Mesenchymal stem cell (in vitro differentiated cells and primary cell): Measurements from ENCODE around the gene ELFN2.

Experiments used
- DNase-seq: peaks from one replicate; pipeline ENCODE4 v3.0.0-alpha.2; 2013
- H2AFZ ChIP-seq: one replicate; pipeline ENCODE4 v1.6.1; 2013; ENCODE audit warnings: low read depth, mild to moderate bottlenecking, control low read depth, inconsistent platforms, low read length, moderate library complexity
- H2AK5ac ChIP-seq: 2 replicates; pipeline ENCODE4 v1.6.1; 2013; ENCODE audit warnings: low read length, moderate library complexity, mild to moderate bottlenecking, inconsistent platforms; ENCODE audit not compliant: severe bottlenecking
- H2BK120ac ChIP-seq: one replicate; pipeline ENCODE4 v1.6.1; 2013; ENCODE audit warnings: low read depth, mild to moderate bottlenecking, inconsistent platforms, low read length, moderate library complexity
- H2BK12ac ChIP-seq, 2 experiments: one replicate each; pipeline ENCODE4 v1.6.1; 2013; ENCODE audit warnings: inconsistent platforms in 2 of 2, low read length in 2 of 2, mild to moderate bottlenecking in 2 of 2, moderate library complexity in 2 of 2, control low read depth in 1 of 2
- H2BK15ac ChIP-seq: one replicate; pipeline ENCODE4 v1.6.1; 2013; ENCODE audit warnings: mild to moderate bottlenecking, low read depth, inconsistent platforms; ENCODE audit not compliant: poor library complexity, severe bottlenecking
- H2BK5ac ChIP-seq: 2 replicates; pipeline ENCODE4 v1.6.1; 2013; ENCODE audit warnings: low read depth, mild to moderate bottlenecking, low read length, control low read depth, inconsistent platforms; ENCODE audit not compliant: poor library complexity, severe bottlenecking
- H3K14ac ChIP-seq, 2 experiments: one replicate each; pipeline ENCODE4 v1.6.1; 2013; ENCODE audit warnings: inconsistent platforms in 2 of 2, low read length in 2 of 2, control low read depth in 1 of 2, mild to moderate bottlenecking in 1 of 2, moderate library complexity in 1 of 2
- H3K18ac ChIP-seq, 2 experiments: one replicate each; pipeline ENCODE4 v1.6.1; 2013; ENCODE audit warnings: inconsistent platforms in 2 of 2, low read length in 2 of 2, control low read depth in 1 of 2, low read depth in 1 of 2, mild to moderate bottlenecking in 1 of 2
- H3K23ac ChIP-seq, 2 experiments: one replicate each; pipeline ENCODE4 v1.6.1; 2013; ENCODE audit warnings: inconsistent platforms in 2 of 2, low read length in 2 of 2, mild to moderate bottlenecking in 2 of 2, moderate library complexity in 2 of 2, control low read depth in 1 of 2
- H3K27ac ChIP-seq: 2 replicates; pipeline ENCODE4 v1.5.1; 2013; ENCODE audit warnings: mild to moderate bottlenecking, moderate library complexity, low read length, control low read depth, inconsistent platforms; ENCODE audit not compliant: poor library complexity, severe bottlenecking
- H3K27me3 ChIP-seq, 2 experiments: 2 replicates each; pipeline versions ENCODE4 v1.6.1 to v1.7.0; 2013; ENCODE audit warnings: low read length in 2 of 2, mild to moderate bottlenecking in 2 of 2, moderate library complexity in 2 of 2, control low read depth in 1 of 2, inconsistent platforms in 1 of 2; ENCODE audit not compliant: control insufficient read depth in 1 of 2, insufficient read depth in 1 of 2
- H3K36me3 ChIP-seq, 2 experiments: 2 replicates each; pipeline versions ENCODE4 v1.6.1 to v1.7.0; 2013; ENCODE audit warnings: low read length in 2 of 2, control low read depth in 1 of 2, inconsistent platforms in 1 of 2, low read depth in 1 of 2, mild to moderate bottlenecking in 1 of 2; ENCODE audit not compliant: insufficient read depth in 2 of 2, control insufficient read depth in 1 of 2
- H3K4ac ChIP-seq, 2 experiments: one replicate each; pipeline ENCODE4 v1.6.1; 2013; ENCODE audit warnings: inconsistent platforms in 2 of 2, low read length in 2 of 2, mild to moderate bottlenecking in 2 of 2, moderate library complexity in 2 of 2, control low read depth in 1 of 2, low read depth in 1 of 2
- H3K4me1 ChIP-seq: 2 replicates; pipeline ENCODE4 v1.6.1; 2013; ENCODE audit warnings: low read depth, low read length, control low read depth; ENCODE audit not compliant: control insufficient read depth, insufficient read depth
- H3K4me2 ChIP-seq: 2 replicates; pipeline ENCODE4 v1.6.1; 2013; ENCODE audit warnings: low read length, mild to moderate bottlenecking, inconsistent platforms; ENCODE audit not compliant: poor library complexity, severe bottlenecking
- H3K4me3 ChIP-seq, 2 experiments: 2 replicates each; pipeline versions ENCODE4 v1.5.1 to v1.7.0; 2013; ENCODE audit warnings: low read length in 2 of 2, mild to moderate bottlenecking in 2 of 2, control low read depth in 1 of 2, low read depth in 1 of 2; ENCODE audit not compliant: insufficient read depth in 1 of 2
- H3K79me1 ChIP-seq: replicated peaks from 2 replicates; pipeline ENCODE4 v1.6.1; 2013; ENCODE audit warnings: mild to moderate bottlenecking, control low read depth, low read length, inconsistent platforms; ENCODE audit not compliant: poor library complexity, severe bottlenecking
- H3K9ac ChIP-seq: 2 replicates; pipeline ENCODE4 v1.7.0; 2013; ENCODE audit warnings: mild to moderate bottlenecking, low read length, moderate library complexity
- H3K9me3 ChIP-seq: 2 replicates; pipeline ENCODE4 v1.7.0; 2013; ENCODE audit warnings: mild to moderate bottlenecking, low read length; ENCODE audit not compliant: control insufficient read depth
- H4K8ac ChIP-seq: one replicate; pipeline ENCODE4 v1.6.1; 2013; ENCODE audit warnings: inconsistent platforms, mild to moderate bottlenecking, low read length, moderate library complexity
- H4K91ac ChIP-seq: one replicate; pipeline ENCODE4 v1.6.1; 2013; ENCODE audit warnings: mild to moderate bottlenecking, low read length, inconsistent platforms
- WGBS: methylation state at CpG from one replicate; pipeline ENCODE4 v1.1.7; 2013; ENCODE audit warnings: mixed read lengths; 5-methylcytosine and 5-hydroxymethylcytosine counted together

ELFN2 gene

DNA sequence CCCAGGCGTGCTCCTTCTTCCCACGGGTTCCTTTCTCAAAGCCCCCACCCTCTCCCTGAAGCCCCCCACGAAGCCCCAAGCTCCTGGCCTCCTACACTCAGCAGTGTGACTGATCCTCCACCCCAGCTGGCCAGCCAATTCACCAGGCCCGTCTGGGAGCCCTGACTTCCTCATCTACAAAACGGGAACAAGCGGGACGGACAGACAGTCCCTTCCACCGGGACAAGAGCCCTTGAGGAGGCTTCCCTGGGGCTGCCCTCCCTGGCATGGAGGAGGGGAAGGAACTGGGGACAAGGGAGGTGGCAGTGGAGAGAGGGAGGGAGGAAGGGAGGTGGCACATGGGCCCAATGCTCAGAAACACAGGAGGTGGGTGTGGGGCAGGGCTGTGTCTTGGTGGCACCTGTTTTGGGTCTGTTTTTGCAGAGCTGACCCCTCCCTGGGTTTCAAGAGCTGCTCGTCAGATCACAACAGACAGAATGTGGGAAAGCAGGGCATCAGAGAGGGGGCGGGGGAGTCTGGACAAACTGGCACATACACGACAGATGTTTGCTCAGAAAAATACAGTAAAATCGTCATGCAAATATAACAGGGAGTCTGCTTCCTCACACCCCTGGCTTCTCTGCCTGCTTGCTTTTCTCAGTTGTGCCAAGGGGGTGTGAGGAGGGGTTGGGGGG lies 56.8 kb downstream of the ELFN2 start:
- Histone ChIP-seq H2AFZ (no peak overlapping the region), H2BK120ac (no peak overlapping the region), H3K14ac (no peak overlapping the region), H2BK12ac (no peak overlapping the region), H3K18ac (no peak overlapping the region), H2BK5ac (no peak overlapping the region), H4K8ac (no peak overlapping the region), H3K4me3 (no peak overlapping the region), H3K4ac (no peak overlapping the region), H2BK15ac (no peak overlapping the region), H3K27me3 (peaks cover 0 to 36% of the 10 kb centered on the region in 2 experiments), H3K36me3 (peaks cover 0 to 81% of the 10 kb centered on the region in 2 experiments), H3K4me1 (peaks cover 19% of the 10 kb centered on the region), H4K91ac (no peak overlapping the region), H3K4me2 (no peak overlapping the region), H3K9me3 (no peaks in the 10 kb centered on the region), H2AK5ac (no peak overlapping the region), H3K23ac (no peak overlapping the region), H3K27ac (no peak overlapping the region), H3K79me1 (peaks cover 29% of the 10 kb centered on the region), H3K9ac (no peak overlapping the region)
- WGBS, result 72% methylated on average over 9 of the region's 12 CpGs
- DNase-seq, result no peak

DNA sequence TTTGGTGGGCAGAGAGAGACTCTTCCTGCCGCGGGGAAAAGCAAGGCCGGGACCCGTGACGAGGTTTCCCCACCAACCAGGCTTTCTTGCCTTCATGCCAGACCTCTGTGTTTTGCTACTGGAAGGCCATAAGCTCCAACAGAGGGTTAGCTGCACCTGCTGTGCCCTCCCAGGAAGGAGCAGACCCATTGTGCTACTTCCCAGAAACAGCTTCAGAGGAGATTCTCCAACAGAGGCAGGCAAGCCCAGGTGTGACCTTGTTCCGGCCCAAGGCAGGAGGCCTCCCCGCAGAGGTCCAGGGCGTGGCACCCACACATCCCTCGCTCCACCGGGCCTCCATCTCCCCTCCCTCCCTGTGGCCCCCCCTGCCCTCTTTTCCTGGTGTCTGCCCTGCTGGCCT lies 57.8 kb downstream of the ELFN2 start:
- no peak overlapping the region for H3K23ac ChIP-seq
- H4K8ac ChIP-seq, result no peak overlapping the region
- H3K36me3 ChIP-seq, result peaks cover 0 to 71% of the 10 kb centered on the region in 2 experiments
- peaks cover 19% of the 10 kb centered on the region for H3K4me1 ChIP-seq
- no peak overlapping the region for H3K14ac ChIP-seq
- no peaks in the 10 kb centered on the region for H3K9me3 ChIP-seq
- H2BK12ac ChIP-seq, result no peak overlapping the region
- H2BK120ac ChIP-seq, result no peak overlapping the region
- no peak overlapping the region for H3K4ac ChIP-seq
- H4K91ac ChIP-seq, result no peak overlapping the region
- H2BK15ac ChIP-seq, result no peak overlapping the region
- no peak for DNase-seq
- H2BK5ac ChIP-seq, result no peak overlapping the region
- H3K18ac ChIP-seq, result no peak overlapping the region
- H2AK5ac ChIP-seq, result no peak overlapping the region
- H3K79me1 ChIP-seq, result peaks cover 27% of the 10 kb centered on the region
- 87% methylated on average over 10 of the region's 10 CpGs for WGBS
- no peak overlapping the region for H3K27ac ChIP-seq
- no peak overlapping the region for H3K4me3 ChIP-seq
- no peak overlapping the region for H2AFZ ChIP-seq
- no peak overlapping the region for H3K9ac ChIP-seq
- H3K27me3 ChIP-seq, result peaks cover 0 to 39% of the 10 kb centered on the region in 2 experiments
- no peak overlapping the region for H3K4me2 ChIP-seq

DNA sequence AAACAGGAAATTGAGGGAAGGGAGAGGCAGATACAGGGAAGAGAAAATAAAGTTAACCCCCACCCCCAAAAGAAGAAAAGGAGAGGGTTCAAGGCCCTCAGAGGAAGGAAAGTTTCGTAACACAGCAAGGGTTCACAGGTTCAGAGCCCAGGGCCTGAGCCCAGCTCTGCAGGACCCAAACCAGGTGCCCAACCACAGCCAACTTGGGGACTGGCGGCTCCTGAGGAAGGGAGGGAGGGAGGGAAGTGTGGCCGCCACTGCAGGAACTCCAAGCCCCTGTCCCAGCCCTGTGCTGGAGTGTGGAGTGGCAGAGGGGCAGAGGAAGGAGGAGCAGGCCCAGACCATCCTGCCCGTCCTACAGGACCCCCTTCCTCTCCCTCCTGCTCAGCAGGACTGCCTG lies 59.2 kb downstream of the ELFN2 start:
- no peak overlapping the region for H2BK5ac ChIP-seq
- H3K79me1 ChIP-seq, result peaks cover 27% of the 10 kb centered on the region
- no peak overlapping the region for H2BK15ac ChIP-seq
- no peak overlapping the region for H3K9ac ChIP-seq
- H4K91ac ChIP-seq, result no peak overlapping the region
- no peak overlapping the region for H3K4me2 ChIP-seq
- DNase-seq, result no peak
- no peak overlapping the region for H3K23ac ChIP-seq
- H3K18ac ChIP-seq, result peak overlapping the region in 1 of 2 experiments; percentile 33
- H4K8ac ChIP-seq, result no peak overlapping the region
- H2AFZ ChIP-seq, result no peak overlapping the region
- H3K4me1 ChIP-seq, result peaks cover 30% of the 10 kb centered on the region
- no peaks in the 10 kb centered on the region for H3K9me3 ChIP-seq
- no peak overlapping the region for H3K27ac ChIP-seq
- H3K36me3 ChIP-seq, result peaks cover 0 to 65% of the 10 kb centered on the region in 2 experiments
- no peak overlapping the region for H2AK5ac ChIP-seq
- no peak overlapping the region for H3K4me3 ChIP-seq
- H3K14ac ChIP-seq, result no peak overlapping the region
- no peak overlapping the region for H2BK12ac ChIP-seq
- 70% methylated on average over 2 of the region's 4 CpGs for WGBS
- H3K27me3 ChIP-seq, result peaks cover 0 to 52% of the 10 kb centered on the region in 2 experiments
- no peak overlapping the region for H3K4ac ChIP-seq
- no peak overlapping the region for H2BK120ac ChIP-seq

DNA sequence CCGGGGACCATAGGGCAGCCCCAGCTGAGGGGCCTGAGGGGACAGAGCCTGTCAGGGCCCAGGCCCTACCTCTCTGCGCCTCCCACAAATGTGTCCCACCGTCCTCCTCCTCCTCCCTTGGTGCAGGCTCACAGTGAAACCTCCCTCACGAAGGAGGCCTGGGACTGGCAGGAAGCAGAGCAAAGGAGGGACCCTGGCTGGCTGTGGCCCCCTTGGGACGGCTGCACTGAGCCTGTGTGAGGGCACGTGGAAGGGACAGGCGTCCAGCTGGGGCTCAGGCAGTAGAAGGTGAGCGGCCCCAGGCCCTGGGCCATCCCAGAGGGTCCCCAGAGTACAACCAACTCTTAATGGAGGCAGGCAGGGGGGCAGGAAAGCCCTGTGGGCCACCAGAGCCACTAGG lies 60.7 kb downstream of the ELFN2 start:
- Histone ChIP-seq H3K79me1 (peaks cover 17% of the 10 kb centered on the region), H3K27me3 (peaks cover 0 to 63% of the 10 kb centered on the region in 2 experiments), H3K14ac (no peak overlapping the region), H3K27ac (no peak overlapping the region), H3K23ac (peak overlapping the region in 1 of 2 experiments; percentile 60), H2BK120ac (no peak overlapping the region), H2BK15ac (no peak overlapping the region), H3K4me2 (no peak overlapping the region), H3K18ac (no peak overlapping the region), H3K4me1 (peaks cover 30% of the 10 kb centered on the region), H3K9me3 (no peaks in the 10 kb centered on the region), H3K36me3 (peaks cover 0 to 56% of the 10 kb centered on the region in 2 experiments), H4K8ac (no peak overlapping the region), H2BK5ac (no peak overlapping the region), H3K4me3 (no peak overlapping the region), H2AK5ac (no peak overlapping the region), H3K9ac (no peak overlapping the region), H2BK12ac (no peak overlapping the region), H4K91ac (no peak overlapping the region), H3K4ac (no peak overlapping the region), H2AFZ (no peak overlapping the region)
- no peak for DNase-seq
- 67% methylated on average over 8 of the region's 8 CpGs for WGBS
